Mesodermal cell (in vitro differentiated cells): ENCODE data around the gene PJA1.

Source experiments
- H3K27ac ChIP-seq: 2 replicates; pipeline ENCODE4 v1.7.0; 2013; ENCODE audit warnings: mild to moderate bottlenecking, low read depth, low read length, moderate library complexity; ENCODE audit not compliant: severe bottlenecking
- H3K36me3 ChIP-seq: 2 replicates; pipeline ENCODE4 v1.7.1; 2013; ENCODE audit warnings: mild to moderate bottlenecking, low read length, moderate library complexity; ENCODE audit not compliant: control insufficient read depth, insufficient read depth
- H3K4me1 ChIP-seq: one replicate; pipeline ENCODE4 v1.7.1; 2013; ENCODE audit warnings: mild to moderate bottlenecking, low read length; ENCODE audit not compliant: insufficient read depth, control insufficient read depth, poor library complexity, severe bottlenecking
- H3K4me3 ChIP-seq: 2 replicates; pipeline ENCODE4 v1.7.0; 2013; ENCODE audit warnings: low read length, control low read depth, mild to moderate bottlenecking; ENCODE audit not compliant: insufficient read depth, poor library complexity, severe bottlenecking; ENCODE audit errors: extremely low read depth
- H3K9me3 ChIP-seq: 2 replicates; pipeline ENCODE4 v1.7.1; 2013; ENCODE audit warnings: mild to moderate bottlenecking, low read length, moderate library complexity; ENCODE audit not compliant: control insufficient read depth
- WGBS, 2 experiments: methylation state at CpG; one replicate each; pipeline ENCODE4 v1.1.5; 2013; ENCODE audit warnings: missing lambda C conversion rate in 2 of 2; ENCODE audit not compliant: insufficient coverage in 2 of 2; 5-methylcytosine and 5-hydroxymethylcytosine counted together

The PJA1 gene

GRCh38 chrX:69192603-69193002, 27.4 kb upstream of the PJA1 start:
- no peak overlapping the region for H3K4me3 ChIP-seq
- no peaks in the 10 kb centered on the region for H3K9me3 ChIP-seq
- H3K27ac ChIP-seq: no peak overlapping the region
- no peaks in the 10 kb centered on the region for H3K36me3 ChIP-seq
- peaks cover 5% of the 10 kb centered on the region for H3K4me1 ChIP-seq
- no CpG with 5 or more reads among the region's 2 CpGs for WGBS, 2 experiments

DNA sequence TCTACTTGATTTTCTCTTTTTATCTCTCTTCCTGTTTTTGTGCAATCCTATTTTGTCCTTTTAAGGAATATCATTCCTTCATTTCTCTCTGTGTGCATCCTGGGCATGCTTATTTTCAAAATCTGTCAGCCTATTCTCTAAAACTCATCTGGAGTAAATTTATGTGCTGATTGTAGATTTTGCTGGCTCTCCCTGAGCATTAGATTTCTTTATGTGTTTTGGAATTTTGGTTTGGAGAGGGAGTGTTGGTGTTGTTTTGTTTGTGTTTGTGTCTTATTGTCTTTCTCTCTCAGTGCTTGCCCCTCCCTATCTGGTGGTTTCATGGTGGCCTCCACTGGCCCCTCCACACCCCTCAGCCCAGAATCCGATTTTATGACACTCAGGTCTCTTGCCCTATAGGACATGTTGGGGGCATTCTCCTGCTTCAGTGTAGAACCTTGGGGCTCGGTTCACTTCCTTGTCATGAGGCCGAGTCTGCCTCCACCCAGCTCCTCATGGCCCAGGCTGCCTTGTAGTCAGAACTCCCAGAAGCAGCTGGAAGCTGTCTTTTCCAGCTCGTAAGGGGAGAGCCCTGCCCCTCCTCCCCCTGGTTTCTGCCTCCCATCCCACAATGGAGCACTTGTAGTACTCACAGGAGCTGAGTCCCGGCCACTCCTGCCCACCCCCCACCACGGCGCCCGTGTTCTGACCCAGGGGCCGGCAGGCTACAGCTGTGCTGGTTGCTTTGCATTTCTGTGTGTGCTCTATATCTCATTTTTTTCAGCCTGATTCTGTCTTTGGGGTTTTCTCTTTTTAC, 24.5 kb upstream of the PJA1 start:
- Histone ChIP-seq H3K27ac (no peak overlapping the region), H3K9me3 (no peaks in the 10 kb centered on the region), H3K4me3 (no peak overlapping the region), H3K4me1 (peaks cover 5% of the 10 kb centered on the region), H3K36me3 (no peaks in the 10 kb centered on the region)
- 42 to 90% methylated on average over 2 to 3 of the region's 9 CpGs for whole genome bisulfite sequencing, 2 experiments

DNA sequence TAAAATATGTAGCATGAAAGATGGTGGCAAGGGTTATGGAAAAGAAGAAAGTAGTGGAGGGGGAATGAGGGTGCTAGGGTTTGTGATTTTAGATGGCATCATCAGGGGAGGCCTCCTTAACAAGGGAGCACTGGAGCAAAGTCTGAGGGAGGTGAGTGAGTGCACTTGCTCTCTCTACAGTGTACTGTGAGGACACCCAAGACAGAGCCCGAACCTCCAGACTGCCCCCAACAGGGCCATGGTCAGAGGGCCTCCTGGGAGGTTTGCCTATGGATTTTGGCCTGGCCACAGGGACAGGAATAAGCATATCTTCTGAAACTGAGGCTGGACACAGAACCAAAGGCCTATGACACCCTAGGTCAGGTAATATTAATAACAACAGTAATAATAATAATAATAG, 21.4 kb upstream of the PJA1 start:
- Histone ChIP-seq H3K27ac (no peak overlapping the region), H3K9me3 (no peaks in the 10 kb centered on the region), H3K4me3 (no peak overlapping the region), H3K36me3 (no peaks in the 10 kb centered on the region), H3K4me1 (no peaks in the 10 kb centered on the region)
- WGBS, 2 experiments: no CpG with 5 or more reads among the region's 1 CpG

DNA sequence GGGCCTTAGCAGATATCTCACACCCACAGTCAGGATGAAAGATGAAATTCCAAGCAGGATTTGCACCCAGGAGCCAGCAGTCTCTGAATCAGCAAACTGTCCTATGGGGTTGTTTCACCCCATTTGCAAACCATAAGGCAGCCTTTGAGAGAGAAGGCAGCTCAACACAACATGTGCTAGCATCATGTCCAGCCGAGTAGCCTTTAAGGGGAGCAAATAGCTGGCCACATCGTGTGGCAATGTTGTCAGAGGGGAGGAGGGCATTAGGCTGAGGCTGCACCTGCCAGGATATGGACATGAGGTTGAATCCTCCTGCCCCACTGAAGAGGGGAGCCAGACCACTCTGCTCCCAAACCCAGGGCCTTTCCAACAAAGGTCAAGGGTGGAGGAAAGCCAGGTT, 20.6 kb upstream of the PJA1 start:
- no peaks in the 10 kb centered on the region for H3K4me1 ChIP-seq
- no peak overlapping the region for H3K4me3 ChIP-seq
- WGBS, 2 experiments: 86 to 100% methylated on average over 1 of the region's 2 CpGs
- no peaks in the 10 kb centered on the region for H3K36me3 ChIP-seq
- no peak overlapping the region for H3K27ac ChIP-seq
- H3K9me3 ChIP-seq: no peaks in the 10 kb centered on the region

- no peak overlapping the region for H3K27ac ChIP-seq
- no peak overlapping the region for H3K4me3 ChIP-seq
- H3K36me3 ChIP-seq: no peaks in the 10 kb centered on the region
- H3K4me1 ChIP-seq: no peaks in the 10 kb centered on the region
- no peaks in the 10 kb centered on the region for H3K9me3 ChIP-seq
- WGBS, 2 experiments: 90 to 100% methylated on average over 2 to 3 of the region's 3 CpGs
These were observed 19.9 kb upstream of the PJA1 start for GRCh38 chrX:69185141-69185540.

- no peaks in the 10 kb centered on the region for H3K4me1 ChIP-seq
- 92 to 96% methylated on average over 2 to 4 of the region's 4 CpGs for WGBS, 2 experiments
- no peak overlapping the region for H3K4me3 ChIP-seq
- no peak overlapping the region for H3K27ac ChIP-seq
- no peaks in the 10 kb centered on the region for H3K9me3 ChIP-seq
- no peaks in the 10 kb centered on the region for H3K36me3 ChIP-seq
These were observed 17.6 kb upstream of the PJA1 start for GRCh38 chrX:69182818-69183380.

DNA sequence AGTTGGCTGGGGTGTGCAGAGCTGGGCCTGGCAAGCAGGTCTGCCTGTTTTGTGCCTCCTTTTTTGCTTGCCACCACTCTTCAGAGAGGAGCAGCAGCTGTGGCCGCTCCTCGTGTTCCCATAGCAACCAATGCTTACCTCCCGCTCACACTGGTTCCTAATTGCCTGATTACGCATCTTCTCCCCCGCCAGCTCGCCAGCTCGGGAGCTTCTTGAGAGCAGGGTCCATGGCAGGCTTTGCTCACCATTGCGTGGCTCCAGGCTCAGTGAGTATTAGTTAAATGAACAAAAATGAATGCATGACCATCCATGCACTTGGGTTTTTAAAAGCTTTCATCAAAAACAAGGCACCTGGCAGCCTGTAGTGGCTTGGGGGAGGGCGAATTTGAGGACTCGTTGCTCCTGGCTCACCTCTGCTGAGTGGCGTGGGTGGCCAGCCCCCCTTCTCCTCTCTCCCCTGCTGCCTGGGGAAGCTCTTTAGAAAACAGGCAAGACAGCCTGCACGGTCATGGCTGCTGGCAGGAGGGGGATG, 14.2 kb upstream of the PJA1 start:
- 10% methylated on average over 3 of the region's 12 CpGs; no CpG with 5 or more reads in 1 of the 2 experiments for WGBS, 2 experiments
- no peak overlapping the region for H3K27ac ChIP-seq
- no peaks in the 10 kb centered on the region for H3K36me3 ChIP-seq
- H3K4me3 ChIP-seq: no peak overlapping the region
- no peaks in the 10 kb centered on the region for H3K9me3 ChIP-seq
- no peaks in the 10 kb centered on the region for H3K4me1 ChIP-seq

- no peaks in the 10 kb centered on the region for H3K9me3 ChIP-seq
- 89% methylated on average over 1 of the region's 3 CpGs; no CpG with 5 or more reads in 1 of the 2 experiments for WGBS, 2 experiments
These were observed 13.3 kb upstream of the PJA1 start for GRCh38 chrX:69178592-69178991.

GRCh38 chrX:69177511-69178162, 12.4 kb upstream of the PJA1 start:
- Histone ChIP-seq H3K4me3 (no peak overlapping the region), H3K4me1 (no peaks in the 10 kb centered on the region), H3K36me3 (no peaks in the 10 kb centered on the region), H3K9me3 (no peaks in the 10 kb centered on the region), H3K27ac (no peak overlapping the region)
- WGBS, 2 experiments: 80% methylated on average over 1 of the region's 4 CpGs; no CpG with 5 or more reads in 1 of the 2 experiments

More at GRCh38 chrX:69178592-69178991, 13.3 kb upstream of the PJA1 start:
- H3K27ac ChIP-seq: no peak overlapping the region
- H3K36me3 ChIP-seq: no peaks in the 10 kb centered on the region
- no peak overlapping the region for H3K4me3 ChIP-seq
- no peaks in the 10 kb centered on the region for H3K4me1 ChIP-seq

GRCh38 chrX:69176053-69176452, 10.8 kb upstream of the PJA1 start:
- no peaks in the 10 kb centered on the region for H3K9me3 ChIP-seq
- H3K4me1 ChIP-seq: no peaks in the 10 kb centered on the region
- H3K27ac ChIP-seq: no peak overlapping the region
- no CpG with 5 or more reads among the region's 3 CpGs for WGBS, 2 experiments
- no peak overlapping the region for H3K4me3 ChIP-seq
- H3K36me3 ChIP-seq: no peaks in the 10 kb centered on the region
